Endothelial cell of umbilical vein (primary cell): ENCODE data around the gene COMMD8. TPM values are rescaled to one million over a fixed set of nuclear protein-coding genes. Genes with fewer than 3 reads are reported as not detected.

Experiments used
- BruUV-seq: library from RNA; stranded (reverse); fragments of 400-500 nt; replicated peaks from 2 replicates; lab custom pipeline; 2021; lab: Mats Ljungman, UMichigan
- CTCF ChIA-PET: fragments of 300-600, 350-600 bp; sonication (Branson Sonifier 250); formaldehyde crosslinking; loops from one replicate; lab custom pipeline; 2021; ENCODE audit warnings: antibody characterized with exemption, inconsistent platforms; lab: Charles Lee
- POLR2A ChIA-PET: fragments of 300-600, 350-600 bp; sonication (Branson Sonifier 250); formaldehyde crosslinking; loops from one replicate; lab custom pipeline; 2021; ENCODE audit warnings: antibody characterized with exemption, inconsistent platforms; lab: Charles Lee
- DNase-seq: peaks from one replicate; pipeline ENCODE4 v3.0.0-alpha.2; 2011; ENCODE audit warnings: low read depth, low spot score
- FAIRE-seq: peaks from 2 replicates; lab custom pipeline; 2011; peaks lifted over from hg19 to GRCh38; lab: Jason Lieb, UNC
- H2AFZ ChIP-seq: 2 replicates; pipeline ENCODE4 v1.6.0; 2012; ENCODE audit warnings: low read depth, low read length, control low read depth, inconsistent platforms
- H3K27ac ChIP-seq: 2 replicates; pipeline ENCODE4 v1.5.1; 2011; ENCODE audit warnings: low read depth, mild to moderate bottlenecking, control low read depth, low read length, moderate library complexity; ENCODE audit not compliant: insufficient read depth
- H3K27me3 ChIP-seq, 2 experiments: 2 replicates each; pipeline versions ENCODE4 v1.6.0 to v1.6.1; 2011; ENCODE audit warnings: low read length in 2 of 2, mixed read lengths in 1 of 2; ENCODE audit not compliant: control insufficient read depth in 2 of 2, insufficient read depth in 2 of 2
- H3K36me3 ChIP-seq, 2 experiments: 2 replicates in 1 of 2; 3 replicates in 1 of 2; pipeline ENCODE4 v1.5.1; 2011; ENCODE audit warnings: low read length in 2 of 2, mild to moderate bottlenecking in 1 of 2, moderate library complexity in 1 of 2; ENCODE audit not compliant: control insufficient read depth in 2 of 2, insufficient read depth in 2 of 2; ENCODE audit errors: extremely low read depth in 1 of 2
- H3K4me1 ChIP-seq: 3 replicates; pipeline ENCODE4 v1.5.1; 2011; ENCODE audit warnings: mild to moderate bottlenecking, low read length; ENCODE audit not compliant: control insufficient read depth, insufficient read depth; ENCODE audit errors: extremely low read depth
- H3K4me2 ChIP-seq: 2 replicates; pipeline ENCODE4 v1.6.1; 2011; ENCODE audit warnings: low read length, control low read depth, mixed read lengths; ENCODE audit not compliant: insufficient read depth
- H3K4me3 ChIP-seq, 3 experiments: fragments of 200-600 bp in 1 of 3; sonication (generic), shearing (Covaris generic) in 1 of 3; replicated peaks in 1 of 3; 2 replicates each; pipeline ENCODE4 v1.5.1; 2011 to 2016; ENCODE audit warnings: control low read depth in 3 of 3, low read length in 3 of 3, mild to moderate bottlenecking in 2 of 3, inconsistent platforms in 1 of 3, low read depth in 1 of 3, moderate library complexity in 1 of 3; ENCODE audit not compliant: insufficient read depth in 1 of 3
- H3K79me2 ChIP-seq: 2 replicates; pipeline ENCODE4 v1.6.0; 2012; ENCODE audit warnings: low read length, inconsistent platforms; ENCODE audit not compliant: control insufficient read depth, insufficient read depth
- H3K9ac ChIP-seq: replicated peaks from 2 replicates; pipeline ENCODE3; 2011; ENCODE audit warnings: low read length, control low read depth; ENCODE audit not compliant: insufficient read depth; ENCODE audit errors: extremely low read depth
- H3K9me1 ChIP-seq: replicated peaks from 3 replicates; pipeline ENCODE4 v1.6.0; 2011; ENCODE audit warnings: mild to moderate bottlenecking, low read length; ENCODE audit not compliant: control insufficient read depth, insufficient read depth; ENCODE audit errors: extremely low read depth
- H3K9me3 ChIP-seq: replicated peaks from 2 replicates; pipeline ENCODE4 v1.5.1; 2012; ENCODE audit warnings: low read length, inconsistent platforms; ENCODE audit not compliant: control insufficient read depth, insufficient read depth
- H4K20me1 ChIP-seq: replicated peaks from 2 replicates; pipeline ENCODE3; 2011; ENCODE audit warnings: mild to moderate bottlenecking, low read length; ENCODE audit not compliant: control insufficient read depth, insufficient read depth; ENCODE audit errors: extremely low read depth
- CTCF ChIP-seq, 2 donors: IDR thresholded peaks; 1 replicate in 1 of 2; 2 replicates in 1 of 2; pipeline ENCODE4 v1.5.1; 2011; ENCODE audit warnings: low read length in 2 of 2, mild to moderate bottlenecking in 2 of 2, moderate library complexity in 2 of 2, control low read depth in 1 of 2, inconsistent platforms in 1 of 2, low read depth in 1 of 2; ENCODE audit not compliant: insufficient read depth in 1 of 2; ENCODE audit errors: extremely low read depth in 1 of 2
- EZH2 ChIP-seq: IDR thresholded peaks from 2 replicates; pipeline ENCODE4 v1.6.1; 2012; ENCODE audit warnings: borderline replicate concordance, low read depth, mild to moderate bottlenecking, moderate library complexity, low read length, inconsistent platforms; ENCODE audit not compliant: severe bottlenecking
- FOS ChIP-seq: IDR thresholded peaks from 2 replicates; pipeline ENCODE4 v1.6.1; 2011; ENCODE audit warnings: mild to moderate bottlenecking, low read length, moderate library complexity, borderline replicate concordance; ENCODE audit not compliant: insufficient read depth
- GATA2 ChIP-seq: IDR thresholded peaks from 2 replicates; pipeline ENCODE4 v1.7.0; 2011; ENCODE audit warnings: low read depth, mild to moderate bottlenecking, moderate library complexity, mixed read lengths, low read length; ENCODE audit not compliant: insufficient read length, insufficient read depth
- JUN ChIP-seq: IDR thresholded peaks from 2 replicates; pipeline ENCODE4 v1.6.1; 2011; ENCODE audit warnings: borderline replicate concordance, low read depth; ENCODE audit not compliant: insufficient read length, insufficient read depth
- MAX ChIP-seq: IDR thresholded peaks from 2 replicates; pipeline ENCODE4 v1.6.1; 2011; ENCODE audit not compliant: insufficient read depth, insufficient read length
- MYC ChIP-seq: IDR thresholded peaks from one replicate; pipeline ENCODE4 v1.6.1; 2011; ENCODE audit warnings: mild to moderate bottlenecking, low read depth, low read length
- POLR2A ChIP-seq: IDR thresholded peaks from 2 replicates; pipeline ENCODE4 v1.6.1; 2012; ENCODE audit warnings: low read depth, mild to moderate bottlenecking, control low read depth, low read length
- POLR2AphosphoS5 ChIP-seq: IDR thresholded peaks from 2 replicates; pipeline ENCODE4 v1.6.1; 2012; ENCODE audit warnings: low read depth, mild to moderate bottlenecking, control low read depth, low read length, moderate library complexity; ENCODE audit not compliant: insufficient read depth
- dilution Hi-C: fragments of 300-500 bp; cut with MboI; formaldehyde crosslinking; loops from one replicate; pipeline ENCODE4 v1.15.0; 2019; ENCODE audit warnings: low sequenced_read_pairs; ENCODE audit not compliant: extremely low pct_ligation_motif_present
- intact Hi-C: fragments of 100-400 bp; cut with micrococcal nuclease; formaldehyde crosslinking; loops from one replicate; pipeline ENCODE4 v1.10.0; 2022
- polyA plus RNA-seq, 4 experiments: library from polyadenylated mRNA; depleted of rRNA in 3 of 4; stranded (reverse) in 3 of 4; unstranded in 1 of 4; fragments of >200 nt; gene quantifications; 2 replicates each; pipeline versions ENCODE4 v1.2.1 to v1.2.3, GENCODE V29; 2011 to 2012; ENCODE audit warnings: missing spikeins in 1 of 4
- total RNA-seq: library from RNA; stranded (reverse); gene quantifications from 2 replicates; pipeline ENCODE4 v1.2.3, GENCODE V29; 2021

The COMMD8 gene
- total and polyA plus RNA-seq, 2 donors (not counting 3 experiments of a cell fraction or from before 2014, with no cell fraction given): 4.9 to 22.3 TPM

GRCh38 chr4:47500776-47501175 is 37.3 kb upstream of the COMMD8 start:
- ChIA-PET POLR2A (no interaction called here), CTCF (interaction anchor here (1.0 to 3.1 kb wide), 3 partner anchors 9 to 55 kb away, joined by 3 to 18 read pairs (median 3); no protein-coding TSS in a partner anchor)
- H3K9me1 ChIP-seq: no peaks in the 10 kb centered on the region
- H3K27ac ChIP-seq: no peak overlapping the region
- intact Hi-C loops: no loop called here
- dilution Hi-C loops: no loop called here
- no peak for FAIRE-seq
- no peak overlapping the region for H3K4me2 ChIP-seq
- BruUV-seq: no TSS peak
- TF ChIP-seq EZH2: no peak
- TF ChIP-seq FOS: no peak
- TF ChIP-seq MAX: no peak
- TF ChIP-seq POLR2A: no peak
- TF ChIP-seq POLR2AphosphoS5: no peak
- no peak for TF ChIP-seq GATA2
- TF ChIP-seq MYC: no peak
- no peak for TF ChIP-seq CTCF (IDR thresholded peaks at IDR 0.05; ENCODE audit: extremely low read depth in 1 of 2, insufficient read depth in 1 of 2, low read depth in 1 of 2, low read length in 2 of 2)
- no peak for TF ChIP-seq JUN
- no peak for DNase-seq
- H2AFZ ChIP-seq: no peak overlapping the region
- no peaks in the 10 kb centered on the region for H3K36me3 ChIP-seq
- H3K9me3 ChIP-seq: no peaks in the 10 kb centered on the region
- H3K9ac ChIP-seq: no peak overlapping the region
- no peaks in the 10 kb centered on the region for H3K79me2 ChIP-seq
- peaks cover 2% of the 10 kb centered on the region for H3K4me1 ChIP-seq
- no peak overlapping the region for H3K4me3 ChIP-seq
- no peaks in the 10 kb centered on the region for H4K20me1 ChIP-seq
- H3K27me3 ChIP-seq: no peaks in the 10 kb centered on the region
